Measurements from ENCODE around the gene CLDN2. TPM values are rescaled to one million over a fixed set of nuclear protein-coding genes. Genes with fewer than 3 reads are reported as not detected.

CLDN2 gene
- polyA plus RNA-seq, 1 of the 3 experiments (the other 2 are of a cell fraction): 0.36 TPM

DNA sequence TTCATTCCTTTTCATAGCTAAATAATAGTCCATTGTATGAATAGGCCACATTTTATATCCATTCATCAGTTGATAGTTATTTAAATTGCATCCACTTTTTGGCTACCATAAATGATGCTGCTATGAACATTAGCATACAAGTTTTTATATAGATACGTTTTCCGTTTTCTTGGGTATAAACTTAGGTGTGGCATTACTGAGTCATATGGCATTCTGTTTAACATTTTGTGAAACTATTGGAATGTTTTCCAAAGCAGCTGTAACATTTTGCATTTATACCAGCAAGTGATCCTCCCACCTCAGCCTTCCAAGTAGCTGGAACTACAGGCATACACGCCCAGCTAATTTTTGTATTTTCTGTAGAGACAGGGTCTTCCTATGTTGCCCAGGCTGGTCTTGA lies 26.3 kb downstream of the CLDN2 start:
- Histone ChIP-seq H3K79me2 (ENCODE audit: insufficient read depth) (no peaks in the 10 kb centered on the region), H3K9ac (no peak overlapping the region), H4K20me1 (ENCODE audit: insufficient read depth) (no peaks in the 10 kb centered on the region), H3K27ac (ENCODE audit: low read depth in 2 of 2, low read length in 1 of 2) (no peak overlapping the region), H3K9me2 (no peaks in the 10 kb centered on the region), H3K4me3 (ENCODE audit: low read depth in 2 of 2, low read length in 1 of 2) (no peak overlapping the region), H3K36me3 (replicated peaks in 1 of 2; ENCODE audit: control insufficient read depth in 1 of 2, insufficient read depth in 2 of 2, low read length in 1 of 2) (peaks cover 0 to 3% of the 10 kb centered on the region in 2 experiments), H3K27me3 (ENCODE audit: insufficient read depth) (peaks cover 3% of the 10 kb centered on the region; the same call in 1 of the 2 replicates), H3K9me3 (no peaks in the 10 kb centered on the region), H2AFZ (ENCODE audit: low read depth) (no peak overlapping the region), H3K4me1 (ENCODE audit: control insufficient read depth in 1 of 2, insufficient read depth in 2 of 2, low read depth in 1 of 2, low read length in 1 of 2) (no peaks in the 10 kb centered on the region), H3F3A (replicated peaks; ENCODE audit: insufficient read depth) (no peaks in the 10 kb centered on the region), H3K4me2 (no peak overlapping the region)
- CTCF ChIA-PET: interaction anchor here (0.8 kb wide), 1 partner anchor 18 kb away, joined by 3 read pairs; no protein-coding TSS in a partner anchor
- POLR2A ChIA-PET: no interaction called here
- no peak for DNase-seq
- no peak for TF ChIP-seq FOXJ3 (CRISPR knock-in tag; IDR thresholded peaks at IDR 0.05)
- no peak for TF ChIP-seq GATA2 (CRISPR knock-in tag; IDR thresholded peaks at IDR 0.05)
- 37% methylated on average over 3 of the region's 3 CpGs for WGBS (ENCODE audit: low lambda C conversion rate)

DNA sequence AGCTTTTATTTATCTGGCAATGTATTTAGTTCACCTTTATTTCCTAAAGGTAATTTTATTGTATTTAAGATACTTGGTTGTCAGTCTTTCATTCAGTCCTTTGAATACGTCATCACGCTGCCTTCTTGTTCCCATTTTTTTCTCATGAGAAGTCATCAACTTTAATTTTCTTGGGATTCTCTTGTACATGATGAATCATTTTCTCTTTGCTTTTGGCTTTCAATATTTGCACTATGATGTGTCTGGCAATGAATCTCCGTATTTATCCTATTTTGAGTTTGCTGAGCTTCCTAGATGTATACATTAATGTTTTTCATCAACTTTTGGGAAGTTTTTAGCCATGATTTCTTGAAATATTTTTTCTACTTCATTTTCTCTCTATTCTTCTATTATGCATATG lies 28.4 kb downstream of the CLDN2 start:
- Histone ChIP-seq H3K27me3 (ENCODE audit: insufficient read depth) (peaks cover 3% of the 10 kb centered on the region; the same call in 1 of the 2 replicates), H3K4me2 (no peak overlapping the region), H3K9me2 (no peaks in the 10 kb centered on the region), H3F3A (replicated peaks; ENCODE audit: insufficient read depth) (no peaks in the 10 kb centered on the region), H3K4me1 (ENCODE audit: control insufficient read depth in 1 of 2, insufficient read depth in 2 of 2, low read depth in 1 of 2, low read length in 1 of 2) (no peaks in the 10 kb centered on the region), H3K27ac (ENCODE audit: low read depth in 2 of 2, low read length in 1 of 2) (no peak overlapping the region), H2AFZ (ENCODE audit: low read depth) (no peak overlapping the region), H3K9ac (no peak overlapping the region), H3K36me3 (replicated peaks in 1 of 2; ENCODE audit: control insufficient read depth in 1 of 2, insufficient read depth in 2 of 2, low read length in 1 of 2) (no peaks in the 10 kb centered on the region), H3K4me3 (ENCODE audit: low read depth in 2 of 2, low read length in 1 of 2) (no peak overlapping the region), H3K9me3 (no peaks in the 10 kb centered on the region), H4K20me1 (ENCODE audit: insufficient read depth) (no peaks in the 10 kb centered on the region), H3K79me2 (ENCODE audit: insufficient read depth) (no peaks in the 10 kb centered on the region)
- no peak for DNase-seq
- no peak for TF ChIP-seq MEF2A (IDR thresholded peaks at IDR 0.05; ENCODE audit: borderline replicate concordance, low read depth)
- TF ChIP-seq, protein P1, sequence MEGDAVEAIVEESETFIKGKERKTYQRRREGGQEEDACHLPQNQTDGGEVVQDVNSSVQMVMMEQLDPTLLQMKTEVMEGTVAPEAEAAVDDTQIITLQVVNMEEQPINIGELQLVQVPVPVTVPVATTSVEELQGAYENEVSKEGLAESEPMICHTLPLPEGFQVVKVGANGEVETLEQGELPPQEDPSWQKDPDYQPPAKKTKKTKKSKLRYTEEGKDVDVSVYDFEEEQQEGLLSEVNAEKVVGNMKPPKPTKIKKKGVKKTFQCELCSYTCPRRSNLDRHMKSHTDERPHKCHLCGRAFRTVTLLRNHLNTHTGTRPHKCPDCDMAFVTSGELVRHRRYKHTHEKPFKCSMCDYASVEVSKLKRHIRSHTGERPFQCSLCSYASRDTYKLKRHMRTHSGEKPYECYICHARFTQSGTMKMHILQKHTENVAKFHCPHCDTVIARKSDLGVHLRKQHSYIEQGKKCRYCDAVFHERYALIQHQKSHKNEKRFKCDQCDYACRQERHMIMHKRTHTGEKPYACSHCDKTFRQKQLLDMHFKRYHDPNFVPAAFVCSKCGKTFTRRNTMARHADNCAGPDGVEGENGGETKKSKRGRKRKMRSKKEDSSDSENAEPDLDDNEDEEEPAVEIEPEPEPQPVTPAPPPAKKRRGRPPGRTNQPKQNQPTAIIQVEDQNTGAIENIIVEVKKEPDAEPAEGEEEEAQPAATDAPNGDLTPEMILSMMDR (IDR thresholded peaks at IDR 0.05): no peak
- TF ChIP-seq, protein P2, sequence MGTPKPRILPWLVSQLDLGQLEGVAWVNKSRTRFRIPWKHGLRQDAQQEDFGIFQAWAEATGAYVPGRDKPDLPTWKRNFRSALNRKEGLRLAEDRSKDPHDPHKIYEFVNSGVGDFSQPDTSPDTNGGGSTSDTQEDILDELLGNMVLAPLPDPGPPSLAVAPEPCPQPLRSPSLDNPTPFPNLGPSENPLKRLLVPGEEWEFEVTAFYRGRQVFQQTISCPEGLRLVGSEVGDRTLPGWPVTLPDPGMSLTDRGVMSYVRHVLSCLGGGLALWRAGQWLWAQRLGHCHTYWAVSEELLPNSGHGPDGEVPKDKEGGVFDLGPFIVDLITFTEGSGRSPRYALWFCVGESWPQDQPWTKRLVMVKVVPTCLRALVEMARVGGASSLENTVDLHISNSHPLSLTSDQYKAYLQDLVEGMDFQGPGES (IDR thresholded peaks at IDR 0.05; ENCODE audit: low read depth, low read length): no peak
- no peak for TF ChIP-seq FOXM1 (IDR thresholded peaks at IDR 0.05; ENCODE audit: low read depth)
- TF ChIP-seq CHD2 (IDR thresholded peaks at IDR 0.05; ENCODE audit: low read length, partially characterized antibody): no peak
- TF ChIP-seq YY1 (IDR thresholded peaks at IDR 0.05; ENCODE audit: low read depth): no peak
- no peak for TF ChIP-seq TEAD4 (IDR thresholded peaks at IDR 0.05; ENCODE audit: borderline replicate concordance, insufficient read depth)
- TF ChIP-seq JUND (IDR thresholded peaks at IDR 0.05): no peak
- no peak for TF ChIP-seq RAD21 (IDR thresholded peaks at IDR 0.05; ENCODE audit: low read length)
- TF ChIP-seq GATA2 (CRISPR knock-in tag; IDR thresholded peaks at IDR 0.05): no peak
- TF ChIP-seq TCF12 (IDR thresholded peaks at IDR 0.05): no peak
- CTCF ChIA-PET: interaction anchor here (0.7 kb wide), 1 partner anchor 292 kb away, joined by 3 read pairs; no protein-coding TSS in a partner anchor
- POLR2A ChIA-PET: no interaction called here
- WGBS (ENCODE audit: low lambda C conversion rate): 61% methylated on average over 3 of the region's 3 CpGs

Data from SK-N-SH (cell line).